ENCODE data around the gene ZNF165. TPM values are rescaled to one million over a fixed set of nuclear protein-coding genes. Genes with fewer than 3 reads are reported as not detected.
"Not testable (repeated sequence)": the region's sequence is repeated elsewhere in the genome, so short reads cannot be mapped to it uniquely, and the experiment has no call there.

Gene ZNF165
- total and polyA plus RNA-seq, 9 donors = 0.24 to 2.3 (median 0.76) TPM

GRCh38 chr6:28115799-28116198, 35.4 kb downstream of the ZNF165 start:
- no peaks in the 10 kb centered on the region for H3K9me3 ChIP-seq
- H3K27ac ChIP-seq = no peak overlapping the region
- intact Hi-C loops (cut with DNase I) = no loop called here
- no peaks in the 10 kb centered on the region for H3K4me1 ChIP-seq (ENCODE audit: insufficient read depth)
- H3K36me3 ChIP-seq = no peaks in the 10 kb centered on the region
- H3K27me3 ChIP-seq = no peaks in the 10 kb centered on the region
- TF ChIP-seq EP300 (IDR thresholded peaks at IDR 0.05) = no peak
- TF ChIP-seq, protein P1, sequence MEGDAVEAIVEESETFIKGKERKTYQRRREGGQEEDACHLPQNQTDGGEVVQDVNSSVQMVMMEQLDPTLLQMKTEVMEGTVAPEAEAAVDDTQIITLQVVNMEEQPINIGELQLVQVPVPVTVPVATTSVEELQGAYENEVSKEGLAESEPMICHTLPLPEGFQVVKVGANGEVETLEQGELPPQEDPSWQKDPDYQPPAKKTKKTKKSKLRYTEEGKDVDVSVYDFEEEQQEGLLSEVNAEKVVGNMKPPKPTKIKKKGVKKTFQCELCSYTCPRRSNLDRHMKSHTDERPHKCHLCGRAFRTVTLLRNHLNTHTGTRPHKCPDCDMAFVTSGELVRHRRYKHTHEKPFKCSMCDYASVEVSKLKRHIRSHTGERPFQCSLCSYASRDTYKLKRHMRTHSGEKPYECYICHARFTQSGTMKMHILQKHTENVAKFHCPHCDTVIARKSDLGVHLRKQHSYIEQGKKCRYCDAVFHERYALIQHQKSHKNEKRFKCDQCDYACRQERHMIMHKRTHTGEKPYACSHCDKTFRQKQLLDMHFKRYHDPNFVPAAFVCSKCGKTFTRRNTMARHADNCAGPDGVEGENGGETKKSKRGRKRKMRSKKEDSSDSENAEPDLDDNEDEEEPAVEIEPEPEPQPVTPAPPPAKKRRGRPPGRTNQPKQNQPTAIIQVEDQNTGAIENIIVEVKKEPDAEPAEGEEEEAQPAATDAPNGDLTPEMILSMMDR (IDR thresholded peaks at IDR 0.05) = no peak
- TF ChIP-seq POLR2A (IDR thresholded peaks at IDR 0.05) = no peak
- DNase-seq = no peak
- no peak overlapping the region for H3K4me3 ChIP-seq
- WGBS, 3 donors = 72 to 76% (median 76%) methylated on average over 2 of the region's 2 CpGs

DNA sequence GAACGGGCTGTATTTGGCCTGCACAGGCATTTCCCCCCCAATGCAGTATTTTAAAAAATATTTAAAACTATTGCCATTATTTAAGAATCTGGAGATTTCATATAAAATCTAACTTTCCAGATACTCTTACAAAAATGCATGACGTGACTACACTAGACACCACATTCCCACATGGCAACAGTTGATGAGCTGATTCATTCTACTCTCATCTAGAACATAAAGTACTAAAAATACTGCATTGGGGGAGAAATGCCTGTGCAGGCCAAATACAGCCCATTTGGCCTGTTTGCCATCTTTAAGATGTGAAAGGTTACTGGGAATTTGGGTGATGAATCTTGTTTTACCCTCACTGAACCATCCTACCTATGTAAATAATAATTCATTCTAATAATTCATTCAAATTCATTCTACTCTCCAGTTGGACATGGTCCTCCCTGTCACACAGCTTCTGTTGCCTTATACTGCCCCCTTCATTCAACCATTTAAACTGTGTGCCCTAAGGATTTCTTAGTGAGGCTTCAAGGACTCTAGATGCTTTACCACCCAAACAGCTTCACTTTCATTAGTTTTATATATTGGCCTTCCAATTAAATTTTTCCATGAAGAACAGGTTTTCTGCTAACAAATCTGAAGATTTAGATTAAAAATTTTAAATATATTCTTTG, 37.1 kb downstream of the ZNF165 start:
- no peaks in the 10 kb centered on the region for H3K9me3 ChIP-seq
- no peaks in the 10 kb centered on the region for H3K4me1 ChIP-seq (ENCODE audit: insufficient read depth)
- DNase-seq = no peak
- no peak overlapping the region for H3K27ac ChIP-seq
- H3K4me3 ChIP-seq = no peak overlapping the region
- 93 to 94% (median 93%) methylated on average over 2 of the region's 2 CpGs for WGBS, 3 donors
- no peaks in the 10 kb centered on the region for H3K36me3 ChIP-seq
- no peaks in the 10 kb centered on the region for H3K27me3 ChIP-seq
- intact Hi-C loops (cut with DNase I) = no loop called here
- TF ChIP-seq, protein P1 (IDR thresholded peaks at IDR 0.05) = no peak
- TF ChIP-seq POLR2A (IDR thresholded peaks at IDR 0.05) (no peak), EP300 (IDR thresholded peaks at IDR 0.05) (no peak)

- no peaks in the 10 kb centered on the region for H3K4me1 ChIP-seq (ENCODE audit: insufficient read depth)
- TF ChIP-seq EP300 (IDR thresholded peaks at IDR 0.05) = no peak
- TF ChIP-seq POLR2A (IDR thresholded peaks at IDR 0.05) = no peak
- TF ChIP-seq, protein P1 (IDR thresholded peaks at IDR 0.05) = no peak
- no peaks in the 10 kb centered on the region for H3K27me3 ChIP-seq
- no peaks in the 10 kb centered on the region for H3K36me3 ChIP-seq
- no peaks in the 10 kb centered on the region for H3K9me3 ChIP-seq
- WGBS, 3 donors = 70 to 79% (median 71%) methylated on average over 1 of the region's 1 CpG
- H3K4me3 ChIP-seq = no peak overlapping the region
- intact Hi-C loops (cut with DNase I) = no loop called here
- H3K27ac ChIP-seq = no peak overlapping the region
- no peak for DNase-seq
Observed at GRCh38 chr6:28118217-28118616, 37.8 kb downstream of the ZNF165 start.

DNA sequence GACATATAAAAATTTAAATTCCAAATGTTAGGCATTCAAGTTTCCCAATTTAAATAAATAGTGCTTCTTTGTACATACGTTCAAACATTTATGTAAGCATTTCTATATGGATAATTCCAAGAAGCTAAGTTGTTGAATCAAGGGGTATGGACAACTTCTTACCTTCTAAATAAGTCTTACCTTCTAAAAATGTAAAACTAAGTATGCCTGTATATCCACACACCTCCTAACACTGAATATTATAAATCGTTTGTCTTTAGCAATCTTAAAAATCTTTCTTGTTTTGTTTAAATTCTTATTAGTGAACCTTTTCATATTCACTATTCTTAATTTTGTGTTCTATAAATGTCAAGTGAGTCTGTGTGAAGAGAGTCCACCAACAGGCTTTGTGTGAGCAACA, 41.5 kb downstream of the ZNF165 start:
- intact Hi-C loops (cut with DNase I) = no loop called here
- Histone ChIP-seq H3K4me3 (no peak overlapping the region), H3K27ac (no peak overlapping the region), H3K9me3 (no peaks in the 10 kb centered on the region), H3K4me1 (ENCODE audit: insufficient read depth) (peaks cover 4% of the 10 kb centered on the region), H3K27me3 (no peaks in the 10 kb centered on the region), H3K36me3 (no peaks in the 10 kb centered on the region)
- 89 to 92% (median 90%) methylated on average over 2 of the region's 2 CpGs for WGBS, 3 donors
- TF ChIP-seq, protein P1 (IDR thresholded peaks at IDR 0.05) = no peak
- TF ChIP-seq POLR2A (IDR thresholded peaks at IDR 0.05) (no peak), EP300 (IDR thresholded peaks at IDR 0.05) (no peak)
- DNase-seq = no peak

DNA sequence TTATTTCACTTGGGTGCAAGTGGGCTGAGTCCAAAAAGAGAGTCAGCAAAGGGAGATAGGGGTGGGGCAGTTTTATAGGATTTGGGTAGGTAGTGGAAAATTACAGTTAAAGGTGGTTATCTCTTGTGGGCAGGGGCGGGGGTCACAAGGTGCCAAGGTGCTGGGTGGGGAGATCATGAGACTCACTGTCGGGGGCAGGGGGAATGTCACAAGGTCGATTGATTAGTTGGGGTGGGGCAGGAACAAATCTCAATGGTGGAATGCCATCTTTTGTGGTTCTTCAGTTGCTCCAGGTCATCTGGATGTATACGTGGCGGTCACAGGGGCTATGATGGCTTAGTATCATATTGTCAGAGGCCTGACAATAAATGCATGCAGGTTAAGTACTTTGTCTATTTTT, 41.9 kb downstream of the ZNF165 start:
- H3K27ac ChIP-seq; H3K9me3 ChIP-seq; intact Hi-C loops (cut with DNase I); H3K27me3 ChIP-seq; H3K4me3 ChIP-seq; H3K4me1 ChIP-seq (ENCODE audit: insufficient read depth); H3K36me3 ChIP-seq; DNase-seq: not testable (repeated sequence)
- WGBS, 3 donors = 93% methylated on average over 5 of the region's 5 CpGs
